Raji (cell line): ENCODE results near the gene IPPK.

Experiments
- POLR2A ChIP-seq: IDR thresholded peaks from 2 replicates; pipeline ENCODE4 v1.6.1; 2011; ENCODE audit warnings: low read depth, low read length, control low read depth; ENCODE audit not compliant: insufficient read depth

Gene IPPK

DNA sequence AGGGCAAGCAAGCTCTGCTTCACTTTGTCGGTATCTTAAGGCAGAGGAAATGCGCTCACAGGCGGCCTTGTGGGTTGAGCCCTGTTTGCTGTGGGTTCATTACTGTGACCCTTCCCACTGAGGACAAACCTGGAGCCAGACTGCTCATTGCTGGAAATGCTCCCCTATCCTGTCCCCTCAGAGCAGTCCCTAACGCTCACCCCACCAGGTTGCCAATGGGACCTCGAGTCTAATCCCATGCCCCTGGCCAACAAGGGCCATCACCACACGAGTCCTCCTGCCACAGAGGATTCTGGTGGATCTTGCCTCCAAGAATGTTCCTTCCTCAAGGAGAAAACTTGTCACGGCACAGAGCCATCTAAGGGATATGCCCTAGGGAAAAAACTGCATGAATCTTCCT lies 14.6 kb downstream of the IPPK start:
- TF ChIP-seq POLR2A: no peak

DNA sequence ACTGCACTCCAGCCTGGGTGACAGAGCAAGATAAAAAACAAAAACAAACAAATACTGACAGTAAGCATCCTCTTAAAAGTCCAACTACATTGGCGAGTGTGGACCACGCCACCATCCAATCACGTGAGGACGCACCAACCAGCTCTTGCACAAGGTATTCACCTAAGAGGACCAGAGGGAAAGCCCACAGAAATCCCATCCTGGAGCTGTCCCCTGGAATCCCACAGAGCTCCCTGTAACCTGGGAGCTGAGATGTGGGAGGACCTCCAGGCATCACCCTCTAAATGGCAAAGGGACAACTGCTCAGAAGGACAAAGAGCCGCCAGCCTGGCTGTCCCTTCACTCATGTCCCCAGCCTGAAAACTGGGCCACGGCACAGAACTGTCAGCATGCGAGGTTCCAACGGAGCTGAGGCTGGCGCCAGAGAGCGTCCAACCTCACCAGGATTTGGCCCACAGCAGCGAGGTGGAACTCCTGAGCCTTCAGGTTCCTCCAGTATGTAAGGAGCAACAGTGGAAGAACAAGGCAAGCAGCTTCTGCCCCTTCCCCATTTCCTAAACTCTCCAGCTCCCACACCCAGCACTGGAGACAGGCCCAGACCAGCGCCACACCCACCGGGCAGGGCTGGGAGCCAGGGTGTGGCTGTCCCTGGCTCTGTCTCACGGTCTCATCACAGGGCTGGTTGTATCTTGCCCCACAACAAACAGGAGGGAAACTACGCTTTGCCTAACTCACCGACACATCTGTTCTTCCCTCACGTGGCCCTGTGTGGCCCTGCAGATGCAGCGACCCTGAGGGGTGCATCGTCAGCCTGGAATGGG lies 15.2 kb downstream of the IPPK start:
- no peak for TF ChIP-seq POLR2A

DNA sequence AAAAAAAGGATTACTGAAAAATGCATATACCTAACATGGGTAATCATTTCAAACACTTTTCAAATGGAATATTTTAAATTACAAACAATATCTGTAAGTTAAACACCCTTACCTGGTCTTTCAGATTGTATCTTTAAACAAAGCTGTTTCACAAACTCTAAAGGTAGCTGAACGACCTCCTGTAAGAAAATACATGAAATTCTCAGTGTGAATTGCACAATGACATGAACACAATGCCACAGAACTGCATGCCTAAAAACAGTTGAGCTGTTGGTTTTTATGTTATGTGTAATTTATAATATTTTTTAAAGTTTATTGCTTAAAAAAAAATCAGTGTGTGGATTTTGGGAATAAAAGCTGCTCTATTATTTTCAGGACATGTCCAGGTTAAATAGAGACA lies 17.5 kb downstream of the IPPK start:
- no peak for TF ChIP-seq POLR2A

DNA sequence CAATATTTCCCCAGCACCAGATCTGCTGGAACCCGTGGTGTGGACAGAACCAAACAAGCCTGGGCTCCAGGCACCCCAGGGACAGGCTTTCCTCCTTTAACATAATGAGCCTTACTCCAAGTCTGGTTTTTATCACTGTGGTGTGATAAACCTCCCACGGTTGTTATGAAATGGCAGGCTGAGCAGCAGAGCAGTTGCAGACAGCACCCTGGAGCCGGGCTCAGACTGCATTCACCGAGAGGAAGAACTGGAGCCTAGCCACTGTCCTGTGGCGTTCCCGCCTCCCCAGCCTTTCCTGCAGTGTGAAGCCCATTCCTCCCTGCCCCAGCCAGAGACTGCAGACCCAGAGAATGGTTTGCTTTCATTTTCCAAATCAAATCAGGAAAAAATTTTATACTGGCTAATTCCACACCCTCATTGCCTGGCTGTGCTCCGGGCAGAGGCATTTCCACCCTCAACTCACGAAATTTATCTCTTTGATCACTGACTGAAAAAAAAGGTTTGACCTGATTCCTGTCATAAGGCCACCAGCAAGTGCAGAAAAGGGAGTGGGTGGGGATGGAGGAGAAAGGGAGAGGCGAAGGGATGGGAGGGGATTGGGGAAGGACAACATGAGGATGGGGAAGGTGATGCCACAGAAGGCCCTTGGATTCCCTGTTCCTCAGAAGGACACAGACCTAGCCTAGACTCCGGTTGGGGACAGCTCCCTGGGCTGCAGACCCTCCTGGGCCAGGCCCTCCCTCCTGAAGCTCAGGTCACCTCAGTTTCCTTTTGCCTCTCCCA lies 18.9 kb downstream of the IPPK start:
- no peak for TF ChIP-seq POLR2A

DNA sequence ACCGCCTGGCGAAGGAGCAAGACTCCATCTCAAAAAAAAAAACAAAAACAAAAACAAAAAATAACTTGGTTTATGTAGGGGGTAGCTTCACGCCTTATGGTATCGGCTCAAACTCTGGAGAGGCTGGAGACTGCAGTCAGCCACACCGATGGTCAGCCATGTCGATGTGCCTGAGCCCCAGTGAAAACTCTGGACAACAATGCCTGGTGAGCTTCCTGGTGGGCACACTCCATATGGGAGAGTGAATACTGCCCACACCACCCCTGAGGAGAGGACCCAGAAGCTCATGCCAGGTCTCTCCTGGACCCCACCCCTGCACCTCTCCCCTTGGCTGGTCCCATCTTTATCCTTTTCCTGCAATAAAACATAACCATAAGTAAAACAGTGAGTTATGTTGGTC lies 19.6 kb downstream of the IPPK start:
- TF ChIP-seq POLR2A: no peak

DNA sequence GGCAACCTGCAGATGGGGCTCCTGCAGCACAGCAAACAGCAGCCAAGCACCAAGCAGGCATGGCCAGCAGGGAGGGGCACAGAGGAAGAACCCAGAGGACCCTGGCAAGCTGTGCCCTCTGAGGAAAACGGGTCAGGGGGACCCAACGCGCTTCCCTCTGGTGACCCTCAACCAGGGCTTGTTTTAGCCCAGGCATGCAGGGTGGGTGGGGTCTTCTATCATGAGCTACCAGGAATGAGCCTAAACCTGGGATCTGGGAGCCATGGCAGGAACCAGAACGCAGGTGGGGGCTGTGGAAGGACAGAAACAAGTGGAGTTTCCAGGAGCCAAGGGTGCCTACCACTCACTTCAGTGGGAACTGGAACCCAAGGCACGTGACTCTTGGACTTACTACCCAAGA lies 20.9 kb downstream of the IPPK start:
- TF ChIP-seq POLR2A: no peak

DNA sequence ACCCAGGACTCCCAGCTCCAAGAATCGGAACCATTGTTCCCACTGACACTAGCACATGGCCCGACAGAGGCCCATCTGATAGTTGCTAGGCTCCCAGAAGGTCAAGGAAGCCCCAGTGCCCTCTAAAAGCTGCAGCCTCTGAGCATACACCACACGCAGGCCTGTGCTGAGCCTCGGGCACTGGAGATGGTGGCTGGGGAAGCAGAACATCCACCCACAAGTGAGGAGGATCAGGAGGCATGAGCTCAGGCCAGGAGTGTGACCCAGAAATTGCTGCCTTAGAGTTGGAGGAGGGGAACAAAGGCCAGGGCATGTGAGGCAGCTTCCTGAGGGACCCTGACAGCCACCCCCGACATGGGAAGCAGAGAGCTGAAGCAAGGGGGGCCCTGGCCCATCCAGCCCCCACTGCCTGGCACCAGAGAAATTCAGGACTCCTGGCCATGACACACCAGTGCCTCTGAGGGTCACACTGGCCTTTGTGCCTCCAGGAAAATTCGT lies 21.4 kb downstream of the IPPK start:
- no peak for TF ChIP-seq POLR2A

DNA sequence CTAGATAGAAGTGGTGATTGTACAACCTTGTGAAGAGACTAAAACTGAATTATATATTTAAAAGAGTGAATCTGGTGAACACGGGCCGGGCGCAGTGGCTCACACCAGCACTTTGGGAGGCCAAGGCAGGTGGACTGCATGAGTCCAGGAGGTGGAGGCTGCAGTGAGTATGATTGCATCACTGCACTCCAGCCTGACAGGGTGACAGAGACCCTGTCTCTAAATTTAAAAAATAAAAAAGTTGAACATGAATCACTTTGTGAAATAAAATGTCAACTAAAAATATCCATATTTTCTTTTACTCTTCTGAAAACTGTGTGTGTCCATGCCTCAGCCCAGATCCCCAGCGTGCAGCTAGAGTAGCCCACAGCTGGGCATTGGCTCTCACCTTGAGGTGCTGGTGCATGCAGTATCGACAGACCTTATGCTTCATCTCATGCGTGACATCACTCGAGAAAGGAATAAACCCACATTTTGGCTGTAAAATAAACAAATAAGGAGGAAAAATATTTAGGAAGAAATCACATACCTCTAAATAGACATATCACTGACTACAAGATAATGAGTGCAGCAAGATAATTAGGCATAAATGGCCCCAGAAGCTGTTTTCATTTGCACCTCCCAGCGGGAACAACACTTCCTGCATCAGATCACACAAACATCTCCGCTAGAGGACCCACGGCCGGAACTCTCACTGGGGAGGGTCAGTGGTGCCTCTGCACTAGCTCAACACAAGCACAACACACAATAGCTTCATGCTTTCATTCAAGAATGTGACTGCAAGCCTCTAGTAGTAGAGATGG lies 22.1 kb downstream of the IPPK start:
- no peak for TF ChIP-seq POLR2A

DNA sequence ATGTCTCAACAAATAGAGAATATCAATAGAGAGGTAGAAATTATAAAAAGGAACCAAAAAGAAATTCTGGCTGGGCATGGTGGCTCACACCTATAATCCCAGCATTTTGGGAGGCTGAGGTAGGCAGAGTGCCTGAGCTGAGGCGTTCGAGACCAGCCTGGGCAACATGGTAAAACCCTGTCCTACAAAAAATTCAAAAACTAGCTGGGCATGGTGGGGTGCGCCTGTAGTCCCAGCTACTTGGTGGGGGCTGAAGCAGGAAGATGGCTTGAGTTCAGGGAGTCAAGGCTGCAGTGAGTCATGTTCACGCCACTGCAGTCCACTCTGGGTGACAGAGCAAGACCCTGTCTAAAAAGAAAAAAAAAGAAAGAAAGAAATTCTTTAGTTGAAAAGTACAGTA lies 24.9 kb downstream of the IPPK start:
- no peak for TF ChIP-seq POLR2A

DNA sequence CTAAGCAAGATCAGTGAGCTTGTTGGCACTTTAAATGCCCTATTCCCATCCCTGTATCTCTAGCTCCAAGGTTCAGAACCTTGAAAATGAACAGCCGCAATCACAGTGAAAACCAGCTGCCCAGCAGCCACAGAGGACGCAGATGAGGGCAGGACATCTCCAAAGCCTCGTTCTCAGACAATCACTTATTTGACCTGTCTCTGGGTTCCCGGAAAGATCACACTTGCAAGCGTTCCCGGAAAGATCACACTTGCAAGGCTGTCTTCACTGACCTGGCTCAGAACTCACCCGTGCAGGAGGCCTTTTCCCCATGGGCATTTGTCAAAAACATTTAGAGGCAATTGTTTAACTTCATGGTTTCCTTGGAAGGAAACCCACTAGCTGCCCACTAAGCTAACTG lies 25.7 kb downstream of the IPPK start:
- no peak for TF ChIP-seq POLR2A

DNA sequence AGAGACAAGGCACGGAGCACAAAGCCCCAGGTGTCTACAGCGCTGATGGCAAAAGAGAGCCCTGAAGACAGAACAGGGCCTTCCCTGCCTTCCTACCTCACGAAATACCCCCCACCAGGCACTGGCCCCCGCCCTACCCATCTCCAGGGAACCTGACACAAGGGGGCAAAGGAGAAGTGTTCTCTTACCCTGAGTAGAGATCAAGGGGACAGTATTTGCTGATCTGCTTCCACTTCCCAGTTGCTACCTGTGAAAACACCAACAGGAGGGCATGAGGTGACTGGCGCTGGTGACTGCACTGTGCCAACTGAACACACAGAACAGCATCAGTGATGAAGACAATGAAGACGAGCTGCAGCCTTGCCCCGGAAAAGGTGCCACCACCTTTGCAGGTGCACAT lies 27.4 kb downstream of the IPPK start:
- TF ChIP-seq POLR2A: no peak

DNA sequence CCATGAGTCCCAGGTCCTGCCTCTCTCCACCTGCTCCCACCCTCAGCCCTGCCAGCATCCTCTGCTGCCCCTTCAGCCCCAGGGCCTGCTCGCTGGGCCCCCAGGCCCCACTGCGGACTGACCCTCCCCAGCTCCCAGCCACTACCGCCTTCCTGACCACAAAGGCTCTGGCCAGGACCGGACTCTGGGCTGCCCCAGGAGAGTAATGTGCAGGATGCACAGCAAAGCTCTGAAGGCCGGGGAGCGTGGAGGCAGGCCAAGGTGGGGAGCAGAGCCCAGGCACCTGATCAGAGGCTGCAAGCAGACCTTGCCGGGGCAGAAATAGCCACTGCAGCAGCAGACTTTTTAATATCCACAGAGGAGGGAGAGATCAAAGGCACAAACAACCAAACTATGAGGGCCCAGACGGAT lies 27.9 kb downstream of the IPPK start:
- TF ChIP-seq POLR2A: no peak

DNA sequence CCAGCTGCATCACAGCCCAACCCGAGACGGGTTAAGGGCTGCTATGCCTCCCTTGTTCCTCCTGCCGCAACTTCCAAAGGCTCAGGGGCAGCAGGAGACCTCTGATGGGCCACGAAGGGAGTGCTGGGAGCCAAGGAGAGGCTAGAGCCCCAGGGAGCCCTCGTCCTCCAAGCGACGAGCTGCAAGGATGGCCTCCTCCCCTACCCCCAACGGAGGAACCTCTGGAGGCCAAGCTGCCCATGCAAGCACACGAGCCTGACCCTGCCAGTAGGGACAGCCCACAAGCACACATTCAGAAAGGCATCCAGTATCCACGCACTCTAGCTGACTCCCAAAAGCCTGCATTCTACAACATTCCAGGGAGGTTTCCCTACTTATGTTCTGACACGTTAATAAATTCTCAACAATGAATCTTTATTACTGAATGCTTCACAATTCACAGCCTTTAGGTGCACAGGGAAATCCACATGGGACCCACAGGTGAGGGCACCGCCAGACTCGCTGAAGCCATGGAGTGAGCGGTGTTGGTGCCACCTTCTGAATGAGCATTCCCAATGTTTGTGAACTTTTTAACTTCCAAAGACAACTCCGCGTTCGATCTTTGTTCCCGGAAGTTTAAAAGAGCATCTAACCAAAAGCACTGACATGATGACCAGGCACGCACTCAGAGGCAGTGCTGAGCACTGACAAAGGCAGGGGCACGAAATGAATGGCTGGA lies 28.7 kb downstream of the IPPK start:
- TF ChIP-seq POLR2A: no peak

DNA sequence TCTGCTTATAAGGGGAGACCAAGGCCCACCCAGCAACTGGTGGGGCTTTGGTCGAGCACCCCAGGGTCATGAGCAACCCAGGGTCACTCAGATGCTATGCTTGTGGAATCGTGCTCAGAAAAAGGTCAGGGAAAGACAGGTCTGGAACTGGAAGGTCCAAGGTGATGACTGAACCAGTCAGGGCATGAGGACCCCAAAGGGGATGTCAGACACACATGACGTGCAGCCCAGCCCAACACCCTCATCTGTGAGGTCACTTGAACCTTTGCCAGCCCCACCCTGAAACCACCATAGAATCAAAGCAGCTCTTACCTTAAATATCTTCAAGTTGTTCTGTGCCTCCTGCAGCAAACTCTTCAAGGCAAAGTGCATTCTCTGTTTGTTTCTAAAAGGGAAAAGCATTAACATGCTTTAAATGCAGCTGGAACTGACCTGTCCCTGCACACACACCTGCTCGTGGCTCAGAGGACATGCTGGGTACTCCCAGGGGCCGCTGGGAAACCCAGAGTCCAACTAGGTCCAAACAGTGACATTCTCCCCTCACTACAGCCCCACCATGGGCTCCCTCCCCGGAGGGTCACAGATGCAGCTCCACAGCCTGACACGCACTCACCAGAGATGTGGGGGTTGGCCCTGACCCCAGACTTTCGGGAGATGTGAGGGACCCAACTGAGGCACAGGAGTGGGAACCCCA lies 29.4 kb downstream of the IPPK start:
- no peak for TF ChIP-seq POLR2A
